ENCODE results near the gene MEIOB. TPM values are rescaled to one million over a fixed set of nuclear protein-coding genes. Genes with fewer than 3 reads are reported as not detected.

MEIOB gene
- polyA plus RNA-seq, 1 donor (not counting 4 experiments of a cell fraction or from before 2014, with no cell fraction given): not detected

- Histone ChIP-seq H3K4me2 (ENCODE audit: control insufficient read depth, extremely low read depth, insufficient read depth, low read depth, low read length) (no peak overlapping the region), H3K4me1 (ENCODE audit: control insufficient read depth, extremely low read depth, insufficient read depth, low read length) (no peaks in the 10 kb centered on the region), H2AFZ (ENCODE audit: control insufficient read depth, low read length) (no peak overlapping the region), H3K36me3 (ENCODE audit: control insufficient read depth in 2 of 2, extremely low read depth in 1 of 2, insufficient read depth in 2 of 2, low read length in 2 of 2) (no peaks in the 10 kb centered on the region), H3K9me3 (ENCODE audit: control insufficient read depth, low read depth, low read length) (no peaks in the 10 kb centered on the region), H3K9ac (ENCODE audit: control insufficient read depth, extremely low read depth, insufficient read depth, low read length) (no peak overlapping the region), H3K27ac (ENCODE audit: control insufficient read depth, insufficient read depth, low read length) (no peak overlapping the region), H3K79me2 (ENCODE audit: control insufficient read depth, insufficient read depth, low read length) (no peaks in the 10 kb centered on the region), H3K4me3 (ENCODE audit: control insufficient read depth in 2 of 3, extremely low read depth in 1 of 3, insufficient read depth in 2 of 3, low read depth in 1 of 3, low read length in 3 of 3) (no peak overlapping the region), H3K9me1 (ENCODE audit: control insufficient read depth, extremely low read depth, insufficient read depth, low read length) (no peaks in the 10 kb centered on the region), H4K20me1 (ENCODE audit: control insufficient read depth, extremely low read depth, insufficient read depth, low read length) (no peaks in the 10 kb centered on the region), H3K27me3 (ENCODE audit: control insufficient read depth, extremely low read depth, insufficient read depth, low read length) (peaks cover 28% of the 10 kb centered on the region)
- FAIRE-seq (no peak), DNase-seq (ENCODE audit: low read depth, low spot score) (no peak)
- dilution Hi-C loops (cut with MboI; ENCODE audit: extremely low pct_ligation_motif_present, low sequenced_read_pairs): no loop called here
- no peak for TF ChIP-seq EZH2 (IDR thresholded peaks at IDR 0.05; ENCODE audit: low read length)
- TF ChIP-seq CTCF (optimal IDR thresholded peaks at IDR 0.05 in 1 of 3, IDR thresholded peaks at IDR 0.05 in 1 of 3, conservative IDR thresholded peaks at IDR 0.05 in 1 of 3; ENCODE audit: extremely low read depth in 1 of 3, insufficient read depth in 2 of 3, low read length in 3 of 3): no peak
Observed at GRCh38 chr16:1857433-1858097, 14.4 kb downstream of the MEIOB start.

GRCh38 chr16:1851793-1852192 lies 20.2 kb downstream of the MEIOB start:
- no peak overlapping the region for H3K4me2 ChIP-seq (ENCODE audit: control insufficient read depth, extremely low read depth, insufficient read depth, low read depth, low read length)
- H3K27me3 ChIP-seq (ENCODE audit: control insufficient read depth, extremely low read depth, insufficient read depth, low read length): peaks cover 5% of the 10 kb centered on the region
- H3K9ac ChIP-seq (ENCODE audit: control insufficient read depth, extremely low read depth, insufficient read depth, low read length): no peak overlapping the region
- H3K4me3 ChIP-seq (ENCODE audit: control insufficient read depth in 2 of 3, extremely low read depth in 1 of 3, insufficient read depth in 2 of 3, low read depth in 1 of 3, low read length in 3 of 3): no peak overlapping the region
- no peaks in the 10 kb centered on the region for H3K79me2 ChIP-seq (ENCODE audit: control insufficient read depth, insufficient read depth, low read length)
- DNase-seq (ENCODE audit: low read depth, low spot score) (no peak), FAIRE-seq (no peak)
- no peaks in the 10 kb centered on the region for H3K9me3 ChIP-seq (ENCODE audit: control insufficient read depth, low read depth, low read length)
- no peaks in the 10 kb centered on the region for H3K9me1 ChIP-seq (ENCODE audit: control insufficient read depth, extremely low read depth, insufficient read depth, low read length)
- no peak overlapping the region for H3K27ac ChIP-seq (ENCODE audit: control insufficient read depth, insufficient read depth, low read length)
- dilution Hi-C loops (cut with MboI; ENCODE audit: extremely low pct_ligation_motif_present, low sequenced_read_pairs): no loop called here
- no peak overlapping the region for H2AFZ ChIP-seq (ENCODE audit: control insufficient read depth, low read length)
- no peaks in the 10 kb centered on the region for H3K4me1 ChIP-seq (ENCODE audit: control insufficient read depth, extremely low read depth, insufficient read depth, low read length)
- H3K36me3 ChIP-seq (ENCODE audit: control insufficient read depth in 2 of 2, extremely low read depth in 1 of 2, insufficient read depth in 2 of 2, low read length in 2 of 2): no peaks in the 10 kb centered on the region
- no peaks in the 10 kb centered on the region for H4K20me1 ChIP-seq (ENCODE audit: control insufficient read depth, extremely low read depth, insufficient read depth, low read length)
- TF ChIP-seq CTCF (optimal IDR thresholded peaks at IDR 0.05 in 1 of 3, IDR thresholded peaks at IDR 0.05 in 1 of 3, conservative IDR thresholded peaks at IDR 0.05 in 1 of 3; ENCODE audit: extremely low read depth in 1 of 3, insufficient read depth in 2 of 3, low read length in 3 of 3) (no peak), EZH2 (IDR thresholded peaks at IDR 0.05; ENCODE audit: low read length) (no peak)

Data from keratinocyte (primary cell).